A673 (cell line): ENCODE results near the gene CSF2. TPM values are rescaled to one million over a fixed set of nuclear protein-coding genes. Genes with fewer than 3 reads are reported as not detected.

Experiments used
- BruUV-seq: library from RNA; stranded (reverse); fragments of 400-500 nt; replicated peaks from 2 replicates; lab custom pipeline; 2021; lab: Mats Ljungman, UMichigan
- CTCF ChIA-PET: fragments of 300-600 bp; sonication (Branson Sonifier 250); formaldehyde crosslinking; loops from one replicate; lab custom pipeline; 2022; ENCODE audit warnings: antibody characterized with exemption; lab: Charles Lee
- POLR2A ChIA-PET: fragments of 300-600 bp; sonication (Branson Sonifier 250); formaldehyde crosslinking; loops from one replicate; lab custom pipeline; 2022; ENCODE audit warnings: antibody characterized with exemption; ENCODE audit not compliant: low non-redundant PET; lab: Charles Lee
- DNase-seq: peaks from one replicate; pipeline ENCODE4 v3.0.0-alpha.2; 2015; ENCODE audit warnings: low spot score
- H3K27ac ChIP-seq: fragments of 200-600 bp; sonication (generic); 2 replicates; pipeline ENCODE4 v1.5.1; 2016; ENCODE audit warnings: mixed run types, low read depth, mild to moderate bottlenecking, mixed read lengths, antibody characterized with exemption, low read length; ENCODE audit not compliant: poor library complexity, severe bottlenecking
- H3K27me3 ChIP-seq: fragments of 200-600 bp; sonication (generic); replicated peaks from 2 replicates; pipeline ENCODE4 v1.6.1; 2017; ENCODE audit warnings: mixed run types, low read depth, mild to moderate bottlenecking, mixed read lengths, antibody characterized with exemption, low read length; ENCODE audit not compliant: insufficient read depth, poor library complexity
- H3K36me3 ChIP-seq: fragments of 200-600 bp; sonication (generic); 2 replicates; pipeline ENCODE4 v1.6.1; 2016; ENCODE audit warnings: mixed run types, mild to moderate bottlenecking, mixed read lengths, antibody characterized with exemption, low read length; ENCODE audit not compliant: insufficient read depth, poor library complexity, severe bottlenecking
- H3K4me1 ChIP-seq: fragments of 200-600 bp; sonication (generic); 2 replicates; pipeline ENCODE4 v1.6.1; 2017; ENCODE audit warnings: mixed run types, mild to moderate bottlenecking, mixed read lengths, antibody characterized with exemption, low read length; ENCODE audit not compliant: insufficient read depth, poor library complexity, severe bottlenecking
- H3K4me3 ChIP-seq: fragments of 200-600 bp; sonication (generic); 2 replicates; pipeline ENCODE4 v1.5.1; 2016; ENCODE audit warnings: low read depth, mixed run types, mild to moderate bottlenecking, mixed read lengths, low read length; ENCODE audit not compliant: poor library complexity, severe bottlenecking
- H3K9me3 ChIP-seq: fragments of 200-600 bp; sonication (generic); 2 replicates; pipeline ENCODE4 v1.6.1; 2016; ENCODE audit warnings: mixed run types, low read depth, mild to moderate bottlenecking, mixed read lengths, antibody characterized with exemption, low read length; ENCODE audit not compliant: poor library complexity, severe bottlenecking
- CTCF ChIP-seq: fragments of 300-800, 200-600 bp; sonication (generic); conservative IDR thresholded peaks from 2 replicates; pipeline ENCODE4 v1.5.1; 2017; ENCODE audit warnings: low read depth, mild to moderate bottlenecking, antibody characterized with exemption, low read length, moderate library complexity, mixed read lengths
- EZH2 ChIP-seq: fragments of 200-600 bp; sonication (generic); IDR thresholded peaks from 2 replicates; pipeline ENCODE4 v1.6.1; 2017; ENCODE audit warnings: borderline replicate concordance, low read depth, mild to moderate bottlenecking, mixed read lengths, antibody characterized with exemption, low read length; ENCODE audit not compliant: poor library complexity, severe bottlenecking
- intact Hi-C: fragments of 100-400 bp; cut with micrococcal nuclease; formaldehyde crosslinking; loops from one replicate; pipeline ENCODE4 v1.10.0; 2022; ENCODE audit not compliant: unreplicated experiment
- total RNA-seq: library from RNA; stranded (reverse); gene quantifications from 2 replicates; pipeline ENCODE4 v1.2.3, GENCODE V29; 2021

CSF2 gene
- total RNA-seq, 1 experiment from 2014 or later: not detected

GRCh38 chr5:132065951-132066701 is 7.5 kb upstream of the CSF2 start:
- no peaks in the 10 kb centered on the region for H3K9me3 ChIP-seq
- H3K27ac ChIP-seq: no peak overlapping the region
- no peaks in the 10 kb centered on the region for H3K36me3 ChIP-seq
- H3K4me1 ChIP-seq: no peaks in the 10 kb centered on the region
- ChIA-PET POLR2A (no interaction called here), CTCF (no interaction called here)
- TF ChIP-seq EZH2 (no peak), CTCF (no peak)
- no peak overlapping the region for H3K4me3 ChIP-seq
- BruUV-seq: no TSS peak
- DNase-seq: no peak
- intact Hi-C loops: no loop called here
- H3K27me3 ChIP-seq: no peaks in the 10 kb centered on the region

DNA sequence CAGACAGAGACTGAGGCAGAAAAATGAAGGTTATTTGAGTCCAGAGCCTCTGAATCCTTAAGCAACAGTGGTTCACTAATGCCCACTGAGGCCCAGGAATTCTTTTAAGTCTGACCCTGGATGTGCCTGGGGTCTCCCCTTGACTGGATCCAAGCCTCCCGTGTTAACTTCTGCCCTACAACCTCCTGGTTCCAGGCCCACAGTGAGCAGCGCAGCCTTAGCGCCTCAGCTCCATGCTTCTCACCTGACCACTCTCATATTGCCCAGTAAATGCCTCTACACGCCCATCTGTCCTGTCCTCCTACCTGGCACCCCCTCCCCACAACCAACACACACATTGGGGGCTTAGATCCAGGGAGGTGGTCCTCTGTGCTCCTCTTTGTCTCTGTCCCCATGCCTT is 6.7 kb upstream of the CSF2 start:
- intact Hi-C loops: no loop called here
- H3K27ac ChIP-seq: no peak overlapping the region
- no TSS peak for BruUV-seq

DNA sequence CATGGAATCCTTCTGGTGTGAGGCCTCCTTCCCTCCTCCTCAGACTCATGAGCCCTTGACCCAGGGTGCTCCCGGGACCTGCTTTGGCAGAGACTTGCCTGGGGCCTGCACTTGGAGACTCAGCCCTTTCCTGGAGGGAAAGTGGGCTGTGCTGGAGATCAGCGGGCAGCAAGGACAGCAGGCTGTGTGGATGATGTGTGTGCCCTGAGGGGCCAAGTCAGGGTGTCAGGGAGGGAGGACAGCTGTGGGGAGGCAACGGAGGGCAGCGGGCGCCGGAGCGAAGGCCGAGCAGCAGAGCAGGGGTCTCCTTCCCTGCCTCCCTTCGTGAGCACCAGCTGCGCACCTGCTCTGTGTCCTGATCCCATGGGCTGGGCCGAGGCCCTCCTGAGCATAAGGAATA is 6.1 kb upstream of the CSF2 start:
- Histone ChIP-seq H3K27me3 (no peaks in the 10 kb centered on the region), H3K4me3 (no peak overlapping the region), H3K36me3 (no peaks in the 10 kb centered on the region), H3K27ac (no peak overlapping the region), H3K9me3 (no peaks in the 10 kb centered on the region), H3K4me1 (no peaks in the 10 kb centered on the region)
- no TSS peak for BruUV-seq
- CTCF ChIA-PET: no interaction called here
- DNase-seq: no peak
- no peak for TF ChIP-seq CTCF
- TF ChIP-seq EZH2: no peak
- POLR2A ChIA-PET: no interaction called here
- intact Hi-C loops: no loop called here

More for the DNA sequence above, 6.7 kb upstream of the CSF2 start:
- ChIA-PET CTCF (no interaction called here), POLR2A (no interaction called here)
- no peak for TF ChIP-seq CTCF
- no peak for TF ChIP-seq EZH2
- Histone ChIP-seq H3K9me3 (no peaks in the 10 kb centered on the region), H3K4me3 (no peak overlapping the region), H3K36me3 (no peaks in the 10 kb centered on the region), H3K4me1 (no peaks in the 10 kb centered on the region), H3K27me3 (no peaks in the 10 kb centered on the region)
- no peak for DNase-seq
